GF-D8 (cell line): ENCODE measurements around the gene PTPRN2.
"Not testable (repeated sequence)": the region's sequence is repeated elsewhere in the genome, so short reads cannot be mapped to it uniquely, and the experiment has no call there.

Experiments used
- DNase-seq: peaks from one replicate; lab custom pipeline; 2025; lab: John Stamatoyannopoulos, UW

Gene PTPRN2

GRCh38 chr7:158516524-158516923, 71.1 kb downstream of the PTPRN2 start:
- no peak for DNase-seq

- no peak for DNase-seq
Observed at GRCh38 chr7:158512869-158513268, 74.8 kb downstream of the PTPRN2 start.

GRCh38 chr7:158512042-158512441, 75.6 kb downstream of the PTPRN2 start:
- DNase-seq, result no peak

- DNase-seq, result no peak
Observed at GRCh38 chr7:158508802-158509385, 78.7 kb downstream of the PTPRN2 start.

- not testable (repeated sequence) for DNase-seq
Observed at GRCh38 chr7:158508321-158508720, 79.3 kb downstream of the PTPRN2 start.

GRCh38 chr7:158507917-158508316, 79.7 kb downstream of the PTPRN2 start:
- DNase-seq, result no peak

GRCh38 chr7:158507175-158507574, 80.4 kb downstream of the PTPRN2 start:
- DNase-seq, result not testable (repeated sequence)

- no peak for DNase-seq
Observed at GRCh38 chr7:158506626-158507025, 81.0 kb downstream of the PTPRN2 start.

GRCh38 chr7:158505683-158506082, 81.9 kb downstream of the PTPRN2 start:
- no peak for DNase-seq

- no peak for DNase-seq
Observed at GRCh38 chr7:158502068-158502750, 85.4 kb downstream of the PTPRN2 start.

- DNase-seq, result no peak
Observed at GRCh38 chr7:158501393-158502067, 86.1 kb downstream of the PTPRN2 start.

- no peak for DNase-seq
Observed at GRCh38 chr7:158500651-158501052, 87.0 kb downstream of the PTPRN2 start.

GRCh38 chr7:158499082-158499455, 88.6 kb downstream of the PTPRN2 start:
- no peak for DNase-seq

- DNase-seq, result no peak
Observed at GRCh38 chr7:158498443-158499081, 89.1 kb downstream of the PTPRN2 start.

- DNase-seq, result no peak
Observed at GRCh38 chr7:158497627-158498026, 90.0 kb downstream of the PTPRN2 start.

- DNase-seq, result peak; percentile 19
Observed at GRCh38 chr7:158495786-158496185, 91.8 kb downstream of the PTPRN2 start.

- no peak for DNase-seq
Observed at GRCh38 chr7:158495216-158495615, 92.4 kb downstream of the PTPRN2 start.

- no peak for DNase-seq
Observed at GRCh38 chr7:158494643-158495042, 93.0 kb downstream of the PTPRN2 start.

GRCh38 chr7:158494162-158494586, 93.4 kb downstream of the PTPRN2 start:
- DNase-seq, result no peak

GRCh38 chr7:158492367-158492764, 95.3 kb downstream of the PTPRN2 start:
- DNase-seq, result no peak

GRCh38 chr7:158491094-158491493, 96.5 kb downstream of the PTPRN2 start:
- no peak for DNase-seq

GRCh38 chr7:158490171-158490782, 97.3 kb downstream of the PTPRN2 start:
- no peak for DNase-seq
